Measurements from ENCODE around the gene MTUS2.

The MTUS2 gene

DNA sequence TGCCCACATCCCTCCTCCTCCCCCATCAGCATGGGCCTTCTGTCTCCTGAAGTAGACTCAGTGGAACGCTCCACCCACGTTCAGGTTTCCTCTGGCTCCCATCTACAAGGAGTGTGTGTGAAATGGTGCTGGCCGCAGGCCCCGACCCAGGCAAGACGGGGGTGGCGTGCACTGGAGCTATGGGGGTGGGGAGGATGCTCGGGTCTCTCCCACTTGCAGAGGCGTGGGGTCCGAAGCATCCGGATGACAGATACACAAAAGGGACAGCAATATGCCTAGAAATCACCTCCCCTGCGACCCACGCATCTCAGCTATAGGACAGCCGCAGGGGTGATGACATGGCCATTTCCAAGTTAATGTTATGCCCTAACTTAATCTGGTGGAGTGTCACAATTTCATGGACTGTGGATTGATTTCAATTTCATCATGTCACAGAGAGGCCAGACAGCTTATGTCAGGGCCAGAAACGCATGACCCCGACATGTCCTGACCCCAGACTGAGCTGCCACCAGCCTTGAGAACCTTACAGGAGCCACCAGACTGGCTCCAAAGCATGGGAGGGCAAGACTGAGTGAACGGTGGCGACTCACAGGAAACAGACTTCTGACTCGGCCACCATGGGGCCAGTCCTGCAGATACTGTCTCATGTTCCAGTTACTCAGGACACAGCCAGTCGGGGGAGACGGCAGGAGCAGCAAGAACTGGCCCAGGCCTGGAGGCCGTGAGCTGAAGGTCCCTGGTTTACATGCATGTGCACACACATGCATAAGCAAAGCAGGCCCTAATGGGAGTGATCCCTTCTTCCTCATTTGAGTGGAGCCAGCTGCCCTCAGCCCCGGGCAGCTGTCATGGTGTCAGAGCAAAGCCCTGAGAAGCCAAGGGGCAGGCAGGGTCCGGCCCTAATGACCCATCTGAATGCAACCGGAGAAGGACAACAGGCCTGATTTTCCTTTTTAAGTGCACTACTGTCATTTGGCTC is 693.2 kb downstream of the MTUS2 start:
- DNase-seq = no peak

DNA sequence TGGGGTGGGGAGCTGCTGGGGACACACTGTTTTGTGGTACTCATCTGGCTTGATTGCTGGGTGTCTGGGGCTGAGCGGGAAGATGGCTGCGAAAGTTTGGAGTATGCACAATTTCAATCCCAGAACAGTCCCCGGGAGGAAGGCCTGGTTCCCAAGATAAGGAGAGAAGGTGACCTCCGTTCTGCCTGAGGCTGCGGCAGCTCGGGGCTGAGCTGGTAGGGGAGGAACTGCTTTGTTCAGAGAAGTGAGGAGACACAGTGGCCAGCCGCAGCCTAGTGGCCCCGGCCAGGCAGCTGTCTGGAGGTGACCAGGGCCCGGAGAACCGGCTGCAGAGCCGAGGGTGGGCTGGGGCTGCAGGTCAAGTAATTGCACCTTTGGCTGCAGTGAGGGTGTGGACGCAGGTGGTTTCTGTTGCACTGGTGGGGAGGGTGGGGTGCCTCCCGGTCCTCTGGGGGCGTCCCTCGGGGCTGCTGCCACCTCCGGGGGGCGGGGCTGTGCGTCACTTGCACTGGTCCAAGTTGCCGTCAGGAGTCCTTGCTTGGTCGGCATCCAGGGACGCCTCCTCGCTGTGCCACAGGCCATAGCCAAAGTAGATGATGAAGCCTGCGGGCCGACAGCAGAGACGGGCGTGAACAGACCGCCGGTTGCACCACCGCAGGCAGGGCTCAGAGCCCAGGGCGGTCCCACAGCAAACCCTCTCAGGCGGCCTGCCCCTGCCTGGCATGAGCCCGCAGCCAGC is 694.0 kb downstream of the MTUS2 start:
- no peak for DNase-seq

- no peak for DNase-seq
Measured at GRCh38 chr13:29514720-29515310, 694.7 kb downstream of the MTUS2 start.

- no peak for DNase-seq
Measured at GRCh38 chr13:29515372-29515771, 695.2 kb downstream of the MTUS2 start.

GRCh38 chr13:29516012-29516411 is 695.9 kb downstream of the MTUS2 start:
- no peak for DNase-seq

GRCh38 chr13:29516880-29517279 is 696.7 kb downstream of the MTUS2 start:
- DNase-seq = no peak

DNA sequence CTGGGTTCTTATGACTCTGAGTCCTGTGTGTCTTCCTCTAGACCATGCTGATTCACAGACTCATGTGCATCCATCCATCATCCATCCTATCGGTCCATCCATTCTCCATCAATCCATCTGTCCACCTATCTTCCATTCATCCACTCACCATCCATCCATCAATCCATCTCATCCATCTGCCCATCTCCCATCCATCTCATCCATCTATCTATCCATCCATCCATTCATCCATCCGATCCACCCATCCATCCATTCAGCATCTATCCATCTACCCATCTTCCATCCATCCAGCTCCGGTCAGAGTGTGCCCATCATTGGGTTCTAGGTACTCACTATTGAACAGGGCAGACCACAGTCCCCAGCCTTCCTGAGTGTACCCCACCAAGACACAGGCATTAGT is 699.8 kb downstream of the MTUS2 start:
- no peak for DNase-seq

DNA sequence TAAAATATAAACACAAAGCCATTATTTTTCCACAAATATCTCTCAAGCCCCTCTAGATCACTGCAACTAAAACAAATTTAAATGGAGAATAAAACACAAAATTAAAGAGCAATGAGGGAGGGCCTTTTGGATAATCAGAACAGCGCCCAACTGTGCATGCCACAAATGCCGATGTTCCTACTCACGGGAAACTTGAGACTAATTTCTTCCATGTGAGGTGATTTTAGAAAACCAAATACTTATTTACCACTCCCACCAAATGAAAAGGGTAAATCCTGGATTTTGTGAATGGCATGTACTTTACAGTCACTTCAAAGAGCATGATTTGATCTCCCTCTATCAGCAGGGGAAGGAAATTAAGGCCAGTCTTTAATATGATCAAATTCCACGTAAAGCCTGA is 700.5 kb downstream of the MTUS2 start:
- DNase-seq = no peak

GRCh38 chr13:29521336-29521735 is 701.2 kb downstream of the MTUS2 start:
- DNase-seq = no peak

- no peak for DNase-seq
Measured at GRCh38 chr13:29522044-29522685, 702.0 kb downstream of the MTUS2 start.

DNA sequence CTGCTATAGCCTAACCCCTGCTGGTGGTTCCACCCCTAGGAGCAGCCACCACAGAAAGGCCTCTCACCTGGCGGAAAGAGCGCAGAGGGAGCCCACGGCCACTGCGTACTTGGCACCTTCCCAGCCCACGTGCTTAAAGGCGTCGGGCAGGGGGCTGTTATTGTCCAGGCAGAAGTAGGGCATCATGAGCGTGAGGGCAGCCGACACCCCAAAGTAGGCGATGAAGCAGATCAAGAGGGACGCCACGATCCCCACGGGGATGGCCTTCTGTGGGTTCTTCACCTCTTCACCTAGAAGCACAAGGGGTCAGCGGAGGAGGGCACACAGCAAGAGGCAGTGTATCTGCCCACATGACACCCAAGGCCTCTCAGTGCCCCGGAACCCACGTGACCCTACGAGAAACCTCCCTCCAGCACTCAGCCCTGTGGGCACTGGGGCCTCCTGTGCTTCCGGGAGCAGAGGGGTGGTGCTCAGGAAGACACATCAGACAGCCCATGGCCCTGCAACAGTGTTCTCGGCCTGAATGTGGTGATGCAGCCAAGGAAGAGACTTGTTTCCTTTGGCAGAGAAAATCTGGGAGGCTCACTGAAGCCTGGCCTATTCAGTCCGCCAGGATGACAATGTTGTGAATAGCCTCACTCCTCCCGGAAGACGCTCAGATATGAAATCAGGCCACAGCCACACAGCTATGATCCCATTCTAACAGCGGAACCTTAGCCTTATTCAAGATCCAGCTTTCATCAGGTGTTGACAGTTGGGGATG is 703.2 kb downstream of the MTUS2 start:
- DNase-seq = no peak

GRCh38 chr13:29524176-29524575 is 704.0 kb downstream of the MTUS2 start:
- DNase-seq = no peak

DNA sequence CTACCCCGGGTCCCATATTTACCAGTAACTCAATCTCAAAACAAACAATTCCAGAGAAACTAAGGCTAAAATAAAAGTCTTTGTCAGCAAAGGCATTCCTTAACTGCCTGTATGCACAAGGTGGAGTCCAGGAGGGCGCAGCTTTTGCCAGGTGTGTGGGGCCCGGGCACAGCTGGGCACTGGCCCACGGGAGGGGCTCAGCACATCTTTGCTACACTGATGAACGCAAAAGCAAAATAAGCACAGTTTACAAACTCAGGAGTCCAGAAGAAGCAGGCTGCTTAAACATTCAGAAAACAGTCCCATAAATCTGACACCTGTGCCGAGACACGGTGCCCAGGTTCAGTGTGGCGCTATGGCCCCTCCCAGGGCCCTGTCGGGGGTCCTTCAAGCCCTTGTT is 704.5 kb downstream of the MTUS2 start:
- no peak for DNase-seq

- DNase-seq = no peak
Measured at GRCh38 chr13:29525757-29526156, 705.6 kb downstream of the MTUS2 start.

DNA sequence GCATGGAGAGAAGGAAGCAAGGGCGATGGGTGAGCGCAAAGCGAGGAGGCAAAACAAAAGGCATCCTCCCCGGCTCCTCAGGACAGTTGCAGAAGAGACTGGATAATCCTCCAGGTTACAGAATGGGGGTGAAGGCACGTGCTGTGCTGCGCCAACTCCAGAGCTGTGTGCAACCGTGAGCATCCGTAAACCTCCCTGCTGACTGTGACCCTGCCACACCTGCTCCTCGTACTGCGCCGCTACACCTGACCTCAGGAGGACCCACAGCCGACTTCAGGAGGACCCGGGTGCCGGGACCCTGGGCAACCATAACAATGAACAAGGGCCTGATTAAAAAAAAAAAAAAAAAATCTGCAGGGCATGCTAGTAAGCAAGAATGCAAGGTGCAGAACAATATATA is 706.6 kb downstream of the MTUS2 start:
- no peak for DNase-seq

- DNase-seq = no peak
Measured at GRCh38 chr13:29527511-29527910, 707.4 kb downstream of the MTUS2 start.

- DNase-seq = no peak
Measured at GRCh38 chr13:29527916-29528315, 707.8 kb downstream of the MTUS2 start.

GRCh38 chr13:29529754-29530153 is 709.6 kb downstream of the MTUS2 start:
- DNase-seq = no peak

GRCh38 chr13:29530901-29531300 is 710.8 kb downstream of the MTUS2 start:
- no peak for DNase-seq

DNA sequence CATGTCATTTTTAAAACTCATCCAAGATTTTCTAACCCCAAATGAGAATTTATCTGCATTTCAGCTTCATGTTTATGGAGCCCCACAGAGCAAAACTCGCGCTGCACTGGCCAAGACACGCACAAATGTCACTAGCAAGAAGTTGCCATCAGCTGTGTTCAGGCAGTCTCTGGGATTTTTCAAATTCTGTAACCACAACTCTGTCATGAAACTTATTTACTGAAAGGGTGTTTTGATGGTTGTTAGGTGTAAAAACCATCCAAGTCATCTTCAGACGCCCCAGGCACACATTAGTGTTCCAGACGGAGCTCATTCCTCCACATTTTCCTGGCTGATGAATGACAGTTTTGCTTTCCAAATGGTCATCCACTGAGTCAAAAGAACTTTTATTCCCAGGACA is 712.0 kb downstream of the MTUS2 start:
- no peak for DNase-seq

DNA sequence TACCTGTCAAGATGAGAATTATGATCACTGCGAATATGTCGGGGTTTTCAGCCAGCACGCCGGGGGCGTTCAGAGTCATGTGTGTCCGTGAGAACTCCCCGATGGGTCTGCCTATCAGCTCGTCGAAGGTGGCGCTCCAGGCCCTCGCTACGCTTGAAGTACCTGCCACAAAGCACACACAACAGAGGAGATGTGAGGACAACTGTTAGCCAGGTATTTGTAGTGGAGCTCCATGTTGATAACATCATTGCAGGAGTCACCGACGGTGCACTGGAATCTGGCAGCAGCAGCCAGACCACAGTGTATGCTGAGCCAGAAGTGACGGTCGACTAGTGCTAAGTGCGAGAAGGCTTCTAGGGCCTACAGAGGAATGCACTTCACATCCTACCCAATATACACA is 712.7 kb downstream of the MTUS2 start:
- DNase-seq = no peak

DNA sequence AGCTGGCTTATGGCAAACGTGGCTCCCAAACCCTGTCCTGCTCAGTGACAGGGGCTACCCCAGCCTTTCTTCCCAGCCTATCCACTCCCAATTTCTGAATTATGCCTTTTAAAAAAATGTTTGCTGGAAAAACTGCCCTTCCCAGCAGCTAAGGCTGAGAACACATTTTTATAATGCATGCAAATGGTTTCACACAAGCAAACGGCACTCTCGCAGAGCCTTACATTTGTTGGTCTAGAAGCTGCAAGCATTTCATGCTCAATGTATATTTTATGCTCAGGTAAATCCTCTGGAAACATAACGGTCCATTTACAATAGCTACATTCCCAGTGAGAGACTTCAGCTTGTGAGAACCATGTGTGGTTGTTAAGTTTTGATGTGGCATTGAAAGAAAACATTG is 713.9 kb downstream of the MTUS2 start:
- DNase-seq = no peak

All from DMS 273 treated with DMSO at 0.1 percent for 48 hours (cell line).